AML-193 (cell line): ENCODE data around the gene BANK1.
"Not testable (repeated sequence)": the region's sequence is repeated elsewhere in the genome, so short reads cannot be mapped to it uniquely, and the experiment has no call there.

ENCODE experiments used
- DNase-seq, 2 experiments: peaks; one replicate each; lab custom pipeline; 2025; lab: John Stamatoyannopoulos, UW

Gene BANK1

DNA sequence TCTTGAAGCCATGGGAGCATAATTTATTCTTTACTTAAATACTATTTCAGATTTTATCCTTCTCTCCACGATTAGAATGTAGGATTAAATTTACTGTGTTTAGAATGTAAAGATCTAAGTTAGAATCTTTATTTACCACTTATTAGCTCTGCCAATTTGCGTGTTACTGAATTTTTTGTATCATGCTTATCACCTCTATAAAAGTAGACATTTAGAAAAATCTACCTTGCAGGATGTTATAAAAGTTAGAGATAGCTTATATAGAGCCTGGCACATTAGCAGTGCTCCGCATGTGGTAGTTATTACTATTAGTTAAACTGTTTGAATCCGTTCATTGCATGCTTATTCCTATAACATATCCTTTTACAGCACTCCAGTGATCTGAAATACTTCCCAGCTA lies 97.9 kb downstream of the BANK1 start:
- no peak for DNase-seq

DNA sequence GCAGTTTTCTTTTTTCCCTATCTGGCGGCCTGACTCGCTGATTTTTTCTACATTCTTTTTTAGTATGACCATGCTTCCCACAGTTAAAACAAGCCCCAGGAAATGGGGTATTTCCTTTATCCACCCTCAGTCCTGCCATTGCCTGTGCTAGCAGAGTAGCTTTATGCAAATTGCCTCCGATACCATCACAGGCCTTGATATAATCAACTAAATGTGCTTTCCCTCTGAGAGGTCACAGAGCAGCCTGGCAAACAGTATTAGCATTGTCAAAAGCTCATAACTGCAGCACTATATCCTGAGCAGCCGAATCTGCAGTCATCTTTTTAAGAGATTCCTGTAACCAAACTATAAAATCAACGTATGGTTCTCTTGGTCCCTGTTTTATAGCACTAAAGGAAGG lies 115.0 kb downstream of the BANK1 start:
- DNase-seq: not testable (repeated sequence)

DNA sequence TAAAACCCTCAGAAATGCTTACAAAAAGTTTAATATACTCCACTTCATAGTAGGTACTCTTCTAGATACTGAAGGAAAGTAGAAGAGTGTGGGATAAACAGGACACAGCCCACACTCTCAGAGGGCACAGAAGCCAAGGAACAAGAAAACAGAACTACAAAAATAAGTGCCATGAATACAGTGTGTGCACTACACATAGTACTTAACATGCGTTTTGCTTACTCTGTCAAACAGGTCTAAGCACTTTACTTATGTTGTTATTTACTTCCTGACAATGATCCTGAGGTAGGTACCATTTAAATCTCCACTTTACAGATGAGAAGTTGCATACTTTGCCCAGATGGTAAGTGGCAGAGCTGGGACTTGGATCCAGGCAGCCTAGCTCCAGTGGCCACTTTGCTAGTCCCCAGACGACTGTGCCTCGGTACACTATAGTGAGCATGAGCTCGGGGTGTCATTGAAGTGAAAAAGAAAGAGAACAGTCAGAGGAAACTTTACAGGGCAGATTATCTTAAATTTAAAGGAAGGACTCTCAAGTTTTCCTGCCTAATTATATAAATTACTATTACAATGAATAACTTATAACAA lies 120.3 kb downstream of the BANK1 start:
- no peak for DNase-seq

DNA sequence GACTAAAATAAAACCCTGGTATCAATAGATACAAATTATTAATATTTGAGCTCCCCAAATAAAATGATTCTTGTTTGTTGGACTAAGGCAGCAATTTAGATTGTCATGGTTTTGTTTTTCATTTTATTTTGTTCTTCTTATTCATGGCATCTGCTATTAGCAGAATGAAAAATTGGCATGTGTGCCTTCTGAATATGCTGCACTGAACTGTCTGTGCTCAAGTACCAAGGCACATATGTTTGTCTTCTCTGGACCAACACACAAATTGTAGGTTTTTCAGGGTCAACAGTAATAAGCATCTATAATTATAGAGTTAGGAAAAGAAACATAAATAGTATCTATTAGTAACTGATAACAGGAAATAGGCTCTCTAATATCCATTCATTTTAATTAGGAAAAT lies 121.1 kb downstream of the BANK1 start:
- no peak for DNase-seq

DNA sequence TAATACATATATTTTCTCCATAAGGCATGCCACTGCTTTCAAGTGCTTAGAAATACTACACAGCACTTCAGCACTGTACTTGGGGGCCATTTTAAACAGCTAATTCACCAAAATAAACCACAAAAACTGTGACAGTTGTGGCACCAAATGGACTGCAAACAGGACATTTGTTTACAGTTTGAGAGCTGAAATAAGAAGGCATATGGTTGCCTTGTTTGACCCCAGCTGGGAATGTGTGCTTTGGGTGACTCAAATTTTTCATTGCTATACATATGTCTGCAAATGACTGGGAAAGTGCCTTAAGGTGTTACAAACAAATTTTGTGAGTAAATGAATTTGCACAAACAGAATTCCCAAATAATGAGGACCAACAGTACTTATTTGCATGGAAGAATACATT lies 124.2 kb downstream of the BANK1 start:
- no peak for DNase-seq

GRCh38 chr4:101919373-101919977 lies 128.9 kb downstream of the BANK1 start:
- DNase-seq: no peak

GRCh38 chr4:101921370-101921769 lies 130.8 kb downstream of the BANK1 start:
- DNase-seq: no peak

- no peak for DNase-seq
Measured at GRCh38 chr4:101931619-101932018, 141.1 kb downstream of the BANK1 start.

GRCh38 chr4:101933855-101934254 lies 143.3 kb downstream of the BANK1 start:
- DNase-seq: no peak

DNA sequence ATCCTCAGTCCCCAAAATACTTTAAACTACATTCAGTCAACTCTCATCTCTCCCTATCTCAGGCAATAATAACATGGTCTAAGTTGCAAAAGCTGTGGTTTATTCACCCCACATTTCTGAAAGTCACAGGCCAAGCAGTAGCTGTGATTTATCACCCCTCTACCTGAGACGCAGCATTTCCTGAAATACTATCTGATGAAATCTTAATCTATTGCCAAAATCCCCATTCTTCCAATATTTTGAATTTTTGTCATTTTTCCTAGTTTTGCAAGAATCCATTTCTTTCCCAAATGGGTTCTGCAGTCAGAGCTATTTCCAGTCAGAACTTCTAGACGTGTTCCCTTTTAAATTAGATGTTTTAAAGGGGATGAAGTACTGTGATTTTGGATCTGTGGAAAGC lies 148.3 kb downstream of the BANK1 start:
- no peak for DNase-seq

DNA sequence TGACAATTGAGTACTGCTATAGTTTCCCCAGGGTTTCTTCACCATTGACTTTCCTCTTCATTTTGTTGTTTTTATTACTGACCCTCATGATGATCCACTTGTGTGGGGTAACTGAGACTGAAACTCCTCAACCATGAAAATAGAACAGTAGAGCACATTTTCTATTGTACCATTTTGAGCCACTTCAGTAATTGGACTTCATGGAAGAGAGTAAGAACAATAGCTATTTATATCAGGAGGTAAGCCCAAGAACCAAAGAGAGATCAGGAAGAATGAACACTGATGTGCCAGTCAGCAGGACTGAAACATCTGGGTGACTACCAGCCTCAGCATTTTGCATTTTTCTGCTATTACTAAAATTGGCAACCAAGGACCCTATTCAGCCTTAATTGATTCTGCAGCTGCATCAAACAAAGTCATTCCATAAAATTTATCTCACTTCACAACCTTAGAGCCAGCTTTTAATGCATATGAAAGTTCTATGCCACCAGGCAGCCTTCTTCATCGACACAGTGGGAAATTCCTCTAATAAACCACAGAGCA lies 151.4 kb downstream of the BANK1 start:
- no peak for DNase-seq

- no peak for DNase-seq
Measured at GRCh38 chr4:101942891-101943290, 152.4 kb downstream of the BANK1 start.

GRCh38 chr4:101944649-101945048 lies 154.1 kb downstream of the BANK1 start:
- no peak for DNase-seq

DNA sequence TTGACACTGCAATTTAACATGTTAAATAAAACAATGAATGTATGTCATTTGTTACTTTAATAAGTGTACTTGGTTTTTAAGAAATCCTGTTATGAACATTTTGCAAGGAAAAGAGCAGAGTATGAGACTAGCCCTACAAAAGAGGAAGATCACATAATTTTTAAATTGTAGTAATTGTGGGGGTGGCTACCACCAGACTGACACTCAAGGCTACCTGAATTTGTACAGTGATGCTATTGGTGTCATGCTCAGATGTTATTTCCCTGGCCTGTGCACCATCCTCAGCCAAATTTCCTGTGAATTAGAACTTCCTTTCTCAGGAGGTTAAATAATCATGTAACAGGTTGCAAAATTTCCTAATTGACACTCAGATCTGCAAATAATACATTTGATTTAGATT lies 157.5 kb downstream of the BANK1 start:
- DNase-seq: no peak

DNA sequence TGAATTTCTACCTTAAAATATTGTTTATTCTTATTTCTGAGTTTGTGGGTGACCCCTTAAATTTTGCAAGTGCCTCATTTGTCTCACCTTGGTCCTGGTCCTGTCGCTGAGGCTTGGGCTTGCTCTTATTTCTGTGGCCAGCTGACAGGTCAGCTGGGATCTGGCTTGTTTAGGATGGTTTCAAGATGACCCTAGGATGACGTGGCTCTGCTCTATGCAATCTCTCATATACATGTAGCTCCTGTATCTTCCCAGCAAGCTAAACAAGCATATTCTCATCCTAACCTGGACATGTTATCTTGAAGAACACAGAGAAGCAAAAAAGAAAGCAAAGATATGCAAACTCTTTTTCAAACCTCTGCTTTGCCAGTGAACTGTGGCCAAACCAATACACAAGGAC lies 158.4 kb downstream of the BANK1 start:
- no peak for DNase-seq

- DNase-seq: no peak
Measured at GRCh38 chr4:101950258-101950979, 159.9 kb downstream of the BANK1 start.

GRCh38 chr4:101952985-101953384 lies 162.5 kb downstream of the BANK1 start:
- no peak for DNase-seq

GRCh38 chr4:101953949-101954348 lies 163.4 kb downstream of the BANK1 start:
- DNase-seq: no peak

- DNase-seq: no peak
Measured at GRCh38 chr4:101954351-101954750, 163.8 kb downstream of the BANK1 start.

DNA sequence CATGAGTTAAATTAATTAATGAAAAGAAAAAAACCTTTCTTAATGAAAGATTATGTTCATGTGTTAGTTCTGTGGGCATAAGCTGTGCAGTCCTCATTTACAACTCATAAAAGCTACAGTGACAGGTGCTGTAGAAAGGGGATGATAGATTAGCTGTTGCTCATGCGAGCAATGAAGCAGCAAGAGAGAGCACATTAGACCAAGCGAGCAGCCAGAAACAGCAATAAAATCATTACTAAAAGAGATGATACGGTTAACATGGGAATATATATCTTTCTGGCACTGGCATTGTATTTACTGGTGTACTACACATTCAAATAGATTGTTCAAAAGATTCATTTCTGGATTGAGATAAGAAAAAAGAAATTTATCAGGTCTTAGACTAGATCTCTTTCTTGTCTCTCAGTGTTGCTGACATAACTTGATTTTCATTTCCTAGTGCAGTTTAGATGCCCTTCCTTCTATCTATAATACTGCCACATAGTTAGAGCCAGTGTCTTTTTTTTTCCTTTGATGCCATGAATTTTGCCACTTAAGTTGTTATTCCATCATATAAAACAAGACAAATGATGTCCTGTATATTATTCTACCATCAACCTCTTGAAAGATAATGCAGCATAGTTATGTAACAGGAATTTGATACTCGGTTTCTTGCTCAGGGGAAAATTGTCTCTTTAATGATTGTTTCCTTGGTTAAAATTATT lies 164.6 kb downstream of the BANK1 start:
- DNase-seq: no peak

- no peak for DNase-seq
Measured at GRCh38 chr4:101956068-101956825, 165.7 kb downstream of the BANK1 start.

GRCh38 chr4:101958547-101958946 lies 168.0 kb downstream of the BANK1 start:
- DNase-seq: no peak
